HG03342 (cell line): ENCODE data around the gene SPINDOC.
A peak's percentile ranks its signal among the peaks of the same experiment; 100 is the strongest.
"Not testable (repeated sequence)": the region's sequence is repeated elsewhere in the genome, so short reads cannot be mapped to it uniquely, and the experiment has no call there.

Experiments
- ATAC-seq: cut with Tn5 transposase; IDR thresholded peaks from one replicate; pipeline ENCODE4 v1.9.1; 2021; ENCODE audit warnings: mild to moderate bottlenecking, moderate library complexity; ENCODE audit not compliant: unreplicated experiment

Gene SPINDOC, protein sequence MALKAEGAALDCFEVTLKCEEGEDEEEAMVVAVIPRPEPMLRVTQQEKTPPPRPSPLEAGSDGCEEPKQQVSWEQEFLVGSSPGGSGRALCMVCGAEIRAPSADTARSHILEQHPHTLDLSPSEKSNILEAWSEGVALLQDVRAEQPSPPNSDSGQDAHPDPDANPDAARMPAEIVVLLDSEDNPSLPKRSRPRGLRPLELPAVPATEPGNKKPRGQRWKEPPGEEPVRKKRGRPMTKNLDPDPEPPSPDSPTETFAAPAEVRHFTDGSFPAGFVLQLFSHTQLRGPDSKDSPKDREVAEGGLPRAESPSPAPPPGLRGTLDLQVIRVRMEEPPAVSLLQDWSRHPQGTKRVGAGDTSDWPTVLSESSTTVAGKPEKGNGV

DNA sequence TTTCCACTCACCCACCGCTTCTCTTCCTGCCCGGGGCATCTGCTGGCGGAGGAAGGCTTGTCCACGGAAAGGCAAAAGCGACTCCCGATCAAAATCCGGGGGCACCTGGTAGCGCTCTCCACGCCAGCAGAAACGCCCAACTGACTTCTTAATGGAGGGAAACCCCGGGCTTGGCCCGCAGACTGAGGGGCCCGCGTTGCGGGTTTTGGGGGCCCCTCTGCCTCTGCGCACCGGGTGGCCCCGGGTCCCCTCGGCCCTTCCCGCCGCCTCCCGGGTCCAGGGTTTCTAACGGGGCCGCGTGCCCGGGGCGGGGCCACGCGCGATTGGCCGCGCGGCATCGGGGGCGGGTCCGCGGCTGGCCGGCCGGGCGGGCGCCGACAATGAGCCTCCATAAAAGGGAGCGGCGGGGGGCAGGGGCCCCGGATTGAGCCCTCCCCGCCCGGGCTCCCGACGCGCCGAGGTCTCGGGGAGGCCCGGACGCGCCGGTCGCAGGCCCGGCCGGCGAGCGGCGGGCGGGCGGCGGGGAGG is at the start of gene SPINDOC:
SPINDOC (plus strand) TSS at position 422 of the 528 bp plus-strand sequence. CDS start 231 bp downstream, outside the sequence.
- peak; percentile 83 for ATAC-seq

DNA sequence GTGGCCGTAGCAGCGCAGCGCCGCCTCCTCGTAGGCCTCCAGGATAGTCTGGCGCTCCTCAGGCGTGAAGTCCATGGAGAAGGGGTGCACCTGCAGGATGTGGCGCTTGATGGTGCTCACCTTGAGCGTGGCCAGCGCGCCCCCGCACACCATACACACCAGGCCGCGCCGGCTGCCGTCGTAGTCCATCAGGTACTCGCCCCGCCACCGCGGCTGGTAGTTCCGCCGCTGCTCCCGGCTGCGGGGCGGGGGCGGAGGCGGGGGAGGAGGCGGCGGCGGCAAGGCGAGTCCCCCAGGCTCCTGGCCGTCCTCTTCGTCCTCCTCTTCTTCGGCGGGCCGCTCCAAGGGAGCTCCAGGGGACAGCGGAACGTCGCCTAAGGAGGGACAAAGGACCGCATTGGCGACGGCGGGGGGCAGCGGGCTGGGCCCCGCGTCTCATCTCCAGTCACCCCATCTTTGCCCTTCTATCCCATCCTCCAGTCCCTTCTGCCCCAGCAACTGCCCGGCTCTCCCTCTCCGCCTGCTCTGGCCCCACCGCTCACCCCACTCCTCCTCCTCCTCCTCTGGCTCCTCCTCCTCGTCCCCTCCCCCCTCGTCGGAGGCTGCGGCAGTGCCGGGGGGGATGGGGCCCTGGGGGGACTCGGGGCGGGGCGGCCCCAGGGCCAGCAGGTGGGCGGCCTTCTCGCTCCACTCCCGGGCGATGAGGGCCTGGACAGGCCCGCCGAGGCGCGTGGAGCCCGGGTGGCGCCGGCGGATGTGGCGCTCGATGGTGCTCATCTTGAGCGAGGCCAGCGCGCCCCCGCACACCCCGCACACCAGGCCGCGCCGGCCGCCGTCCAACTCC is 49.5 kb upstream of the SPINDOC start:
- no peak for ATAC-seq

DNA sequence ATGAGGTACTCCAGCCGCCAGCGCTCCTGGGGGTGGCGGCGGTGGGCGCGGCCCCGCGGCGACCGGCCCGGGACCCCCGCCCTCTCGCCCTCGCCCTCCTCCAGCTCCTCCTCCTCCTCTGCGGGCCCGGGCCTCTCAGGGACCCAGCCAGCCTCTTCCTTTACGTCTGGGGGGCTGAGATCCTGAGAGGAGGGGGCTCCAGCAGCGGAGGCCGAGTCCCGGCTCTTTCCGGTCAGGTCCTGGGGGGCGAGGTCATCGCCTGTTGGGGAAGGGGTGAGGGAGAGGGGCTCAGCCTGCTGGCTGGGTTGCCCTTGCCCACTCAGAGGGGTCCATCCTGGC is 48.9 kb upstream of the SPINDOC start:
- no peak for ATAC-seq

DNA sequence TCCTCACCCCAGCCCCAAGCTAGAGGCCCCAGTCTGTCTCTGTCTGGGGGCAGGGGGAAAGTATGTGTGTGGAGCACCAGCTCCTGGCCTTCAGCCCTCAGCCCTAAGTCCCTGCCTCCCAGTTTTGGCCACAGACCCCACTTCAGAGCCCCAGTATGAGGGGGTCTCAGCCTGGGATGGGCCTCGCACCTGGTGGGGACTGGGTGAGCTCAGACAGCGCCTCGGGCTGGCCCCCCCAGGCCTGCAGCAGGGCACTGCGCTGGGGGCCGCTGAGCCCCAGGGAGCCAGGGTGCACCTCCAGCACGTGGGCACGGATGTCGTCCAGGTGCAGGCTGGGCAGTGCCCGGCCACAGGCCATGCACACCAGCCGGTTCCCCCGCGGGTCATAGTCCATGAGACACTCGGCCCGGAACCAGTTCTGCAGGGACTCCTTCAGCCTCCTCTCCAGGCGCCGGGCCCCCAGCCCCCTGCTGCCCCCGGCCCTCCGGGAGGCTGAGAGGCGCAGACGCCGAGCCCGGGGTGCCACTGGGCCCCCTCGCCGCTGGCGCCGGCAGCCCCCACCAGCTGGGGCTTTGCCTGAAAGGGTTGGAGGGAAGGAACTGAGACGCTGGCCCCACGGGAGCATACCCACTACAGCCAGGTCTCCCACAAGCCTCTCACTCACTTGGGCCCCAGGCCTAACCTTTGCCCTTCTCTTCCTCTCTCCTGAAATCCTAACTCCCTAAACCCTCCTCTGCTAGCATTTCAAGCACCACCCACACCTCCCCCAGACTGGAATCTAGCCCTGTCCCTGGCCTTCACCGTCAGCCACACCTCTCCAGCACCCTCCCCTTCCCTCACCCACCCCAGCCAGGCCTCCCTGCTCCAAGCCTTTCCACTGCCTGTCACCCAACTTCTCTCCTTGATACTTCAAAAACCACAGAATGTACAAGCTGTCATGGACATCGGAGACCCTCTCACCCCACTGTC is 48.3 kb upstream of the SPINDOC start:
- ATAC-seq, result no peak

DNA sequence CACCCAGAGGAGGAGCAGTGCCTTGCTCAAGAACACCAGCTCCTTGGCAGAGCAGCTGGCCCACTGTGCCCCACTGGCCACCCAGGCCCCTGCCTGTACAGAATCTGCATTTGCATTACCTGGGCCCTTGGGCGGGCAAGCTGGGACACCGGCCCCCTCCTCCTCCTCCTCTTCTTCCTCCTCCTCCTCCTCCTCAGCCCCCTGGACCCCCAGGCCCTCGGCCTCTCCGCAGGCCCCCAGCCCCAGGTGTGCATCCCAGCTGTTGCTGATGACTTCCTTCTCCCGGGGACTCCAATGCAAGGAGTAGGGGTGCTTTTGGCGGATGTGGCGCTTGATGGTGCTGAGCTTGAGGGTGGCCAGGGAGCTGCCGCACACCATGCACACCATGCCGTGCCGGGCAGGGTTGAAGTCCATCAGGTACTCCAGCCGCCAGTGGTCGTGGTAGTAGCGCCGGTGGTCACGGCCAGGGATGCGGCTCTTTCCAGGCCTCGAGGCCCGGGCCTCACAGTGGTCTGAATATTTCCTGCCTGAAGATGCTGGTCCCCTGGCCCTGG is 47.5 kb upstream of the SPINDOC start:
- ATAC-seq, result no peak

DNA sequence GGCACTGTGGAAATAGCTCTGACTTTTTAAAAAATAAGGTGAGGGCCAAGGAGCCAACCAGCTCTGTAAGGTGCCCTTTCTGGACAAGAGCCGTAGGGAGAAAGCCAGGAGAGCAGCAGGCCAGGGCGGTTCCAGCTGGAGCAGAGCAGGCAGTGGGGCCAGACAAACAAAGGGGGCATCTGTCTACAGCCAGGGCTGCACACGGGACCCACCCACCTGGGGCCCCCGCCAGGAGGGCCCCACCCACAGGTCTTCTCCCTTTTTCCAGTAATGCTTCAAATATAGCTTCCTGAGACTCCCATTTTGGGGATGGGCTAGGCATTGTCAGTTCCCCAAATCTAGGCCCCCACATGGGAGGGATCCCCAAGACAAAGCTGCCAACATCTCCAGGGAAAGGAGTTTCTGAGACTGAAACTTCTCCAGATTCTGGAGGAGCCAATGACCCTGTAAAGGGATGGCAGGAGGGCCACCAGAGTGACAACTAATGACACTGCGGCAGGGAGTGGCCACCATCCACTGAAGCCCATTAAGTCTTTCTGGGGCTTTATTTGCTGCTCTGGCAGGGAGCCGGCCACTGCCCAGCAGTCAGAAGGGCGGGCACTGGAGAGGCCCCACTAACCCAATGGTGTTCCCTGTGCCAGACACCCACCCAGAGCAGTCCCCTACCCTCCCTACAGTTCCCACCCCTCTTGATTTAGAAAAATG is 46.6 kb upstream of the SPINDOC start:
- ATAC-seq, result no peak

DNA sequence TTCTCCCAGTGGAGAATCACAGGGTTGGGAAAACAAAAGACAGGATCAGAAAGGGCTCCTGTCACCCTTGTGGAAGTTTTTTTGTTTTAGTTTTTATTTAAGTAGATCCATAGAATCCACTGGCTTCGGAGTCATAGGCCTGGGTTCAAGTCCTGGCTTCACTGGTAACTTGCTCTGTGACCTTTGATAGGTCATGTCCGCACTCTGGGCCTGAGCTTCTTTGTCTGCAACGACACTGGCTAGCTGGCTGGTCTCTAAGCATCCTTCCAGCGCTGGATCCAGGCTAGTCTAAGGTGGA is 46.0 kb upstream of the SPINDOC start:
- ATAC-seq, result no peak

DNA sequence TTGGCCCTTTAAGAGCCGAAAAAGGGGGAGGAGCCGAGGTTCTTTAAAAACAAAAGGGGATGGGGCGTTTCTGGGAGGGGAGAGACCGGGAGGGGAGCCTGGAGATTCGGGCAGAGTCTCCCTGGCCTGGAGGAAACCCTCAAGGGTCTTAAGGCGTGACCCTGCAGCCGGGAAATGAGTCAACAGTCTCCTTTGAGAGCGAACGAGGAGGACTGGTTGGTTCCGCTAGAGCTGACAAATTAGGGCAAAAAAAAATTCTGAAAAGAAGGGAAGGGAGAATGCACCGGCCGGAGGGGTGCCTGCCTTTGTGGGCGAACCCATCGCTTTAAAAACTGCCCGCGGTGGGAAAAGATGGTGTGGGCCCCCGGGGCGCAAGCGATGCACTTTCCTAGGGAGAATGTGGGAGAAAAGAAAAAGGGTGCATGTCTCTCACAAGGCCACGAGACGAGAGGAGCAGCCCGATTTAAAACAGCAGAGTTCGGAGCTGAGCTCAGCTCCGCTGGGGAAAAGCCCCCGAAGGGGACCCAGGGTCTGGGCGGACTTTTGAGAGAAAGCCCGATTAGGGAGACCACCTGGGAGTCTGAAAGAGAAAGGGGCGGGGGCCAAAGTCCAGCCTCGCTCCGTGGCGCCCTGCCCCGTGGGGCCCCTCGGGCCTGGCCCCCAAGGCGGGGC is 45.6 kb upstream of the SPINDOC start:
- ATAC-seq, result no peak

DNA sequence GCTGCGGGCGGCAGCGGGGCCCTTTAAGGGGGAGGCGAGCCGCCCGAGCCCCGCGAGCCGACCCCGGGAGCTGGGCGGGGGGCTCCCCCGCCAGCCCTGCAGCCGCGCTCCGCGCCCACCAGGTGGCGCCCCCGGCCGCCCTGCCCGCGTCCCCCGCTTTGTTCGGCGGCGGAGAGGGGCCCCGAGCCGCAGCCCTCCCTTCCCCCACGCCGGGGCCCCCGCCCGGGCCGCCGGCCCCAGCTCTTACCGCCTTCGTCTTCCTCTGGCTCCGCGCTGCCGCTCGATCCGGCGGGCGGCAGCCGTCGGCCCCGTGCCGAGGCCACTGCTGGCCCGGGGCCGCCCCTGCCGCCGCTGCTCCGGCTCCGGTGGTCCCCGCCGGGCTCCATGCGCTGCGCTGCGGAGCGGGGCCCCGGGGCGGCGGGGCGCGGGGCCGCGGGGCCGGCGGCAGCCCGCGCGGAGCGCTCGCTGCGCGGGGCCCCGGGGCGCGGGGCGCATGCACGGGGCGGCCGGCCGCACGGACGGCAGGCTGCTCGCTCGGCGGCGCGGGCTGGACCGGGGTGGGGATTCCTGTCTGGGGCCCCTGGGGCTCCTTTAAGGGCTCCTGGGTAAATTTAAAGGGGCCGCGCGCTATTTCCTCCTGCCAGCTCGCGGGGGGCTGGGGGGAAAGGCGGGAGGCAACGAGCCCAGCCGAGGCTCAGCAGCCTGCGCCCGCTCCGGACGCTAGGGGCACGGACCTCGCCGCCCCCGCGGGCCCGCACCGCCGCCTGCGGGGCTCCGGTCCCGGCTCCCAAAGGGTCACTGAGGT is 44.8 kb upstream of the SPINDOC start, which contains the start of gene ZFTA:
ZFTA (minus strand) TSS at position 539 of the 805 bp plus-strand sequence; CDS start at position 386, 153 bp downstream.
- ATAC-seq, result peak; percentile 50

DNA sequence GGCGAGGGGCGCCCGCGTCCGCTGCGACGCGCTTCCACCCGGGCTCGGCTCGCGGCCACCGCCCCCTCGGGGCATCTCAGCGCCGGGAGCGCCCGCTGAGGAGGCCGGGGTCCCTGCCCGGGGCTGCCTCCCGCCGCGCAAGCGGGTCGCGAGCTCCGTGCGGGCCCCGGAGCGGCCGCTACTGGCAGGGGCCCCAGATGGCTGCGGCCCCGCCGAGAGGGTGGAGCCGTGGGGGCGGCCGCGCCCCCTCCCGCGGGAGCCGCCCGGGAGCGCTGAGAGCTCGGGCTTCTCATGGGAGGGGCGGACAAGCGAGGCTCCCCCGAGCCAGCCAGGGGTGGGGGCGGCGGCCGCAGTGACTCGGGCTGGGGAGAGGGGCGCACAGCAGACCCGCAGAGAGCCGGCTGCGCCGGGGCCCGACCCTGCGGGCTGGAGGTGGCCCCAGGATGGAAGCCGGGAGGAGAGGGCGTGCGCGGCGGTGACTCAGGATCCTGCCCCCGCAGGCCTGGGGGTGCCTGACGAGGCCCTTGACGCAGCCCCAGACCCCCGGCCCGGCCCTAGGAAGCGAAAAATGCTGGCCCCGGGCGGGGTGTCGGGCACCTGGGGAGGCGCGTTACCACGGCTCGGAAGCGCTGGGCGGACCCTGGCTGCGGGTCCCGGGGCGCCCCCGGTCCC is 44.1 kb upstream of the SPINDOC start:
- peak; percentile 37 for ATAC-seq

DNA sequence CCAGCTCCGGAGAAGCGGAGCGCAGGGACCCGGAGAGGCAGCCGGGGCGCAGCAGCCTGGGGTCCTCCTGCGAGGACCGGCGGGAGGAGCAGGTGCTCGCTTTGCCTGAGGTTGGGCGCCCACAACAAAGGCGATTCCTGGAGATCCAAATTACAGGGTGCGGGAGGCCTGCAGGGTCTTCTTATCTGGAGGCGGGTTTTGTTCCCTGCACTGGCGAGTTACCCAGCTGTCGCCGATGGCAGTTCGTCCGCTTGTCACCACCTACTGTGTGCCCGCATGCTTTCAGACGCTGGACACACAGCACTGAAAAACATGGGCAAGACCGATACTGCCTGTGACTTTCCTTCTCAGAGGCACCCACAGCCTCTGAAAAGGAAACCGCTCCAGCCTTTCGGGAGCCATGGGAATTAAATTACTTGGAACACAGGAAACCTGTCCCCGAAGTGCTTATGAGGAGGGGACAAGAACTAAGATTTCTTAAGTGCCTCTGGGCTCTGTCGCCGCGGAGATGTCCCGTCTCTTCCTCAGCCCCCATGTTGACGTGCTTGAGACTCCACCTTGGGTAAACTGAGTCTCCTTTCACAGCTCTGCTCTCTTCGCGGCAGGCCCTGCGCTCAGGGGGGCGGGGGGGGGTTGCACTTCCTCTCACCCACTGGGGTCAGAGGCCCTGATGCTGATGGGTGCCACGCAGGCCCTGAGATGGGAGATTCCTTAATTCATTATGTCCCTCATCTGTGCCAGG is 43.4 kb upstream of the SPINDOC start:
- ATAC-seq, result no peak

DNA sequence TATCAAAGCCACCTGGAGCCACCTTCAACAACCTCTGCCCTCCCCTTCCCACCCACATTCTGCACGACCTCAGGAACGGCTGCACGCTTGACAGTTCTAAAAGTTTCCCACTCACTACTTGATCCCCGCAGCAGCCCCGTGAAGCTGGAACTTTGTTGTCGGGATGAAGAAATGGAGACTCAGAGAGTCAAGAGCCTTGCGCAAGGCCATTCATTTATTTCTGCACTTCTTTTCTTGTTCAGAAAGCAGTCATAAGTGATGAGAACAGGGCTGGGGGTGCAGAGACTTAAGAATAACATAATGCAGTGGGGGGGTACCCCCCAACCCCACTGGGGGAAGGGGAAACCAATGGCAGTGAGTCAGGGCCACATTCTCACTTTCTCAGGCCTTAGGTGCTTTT is 42.5 kb upstream of the SPINDOC start:
- ATAC-seq, result no peak

DNA sequence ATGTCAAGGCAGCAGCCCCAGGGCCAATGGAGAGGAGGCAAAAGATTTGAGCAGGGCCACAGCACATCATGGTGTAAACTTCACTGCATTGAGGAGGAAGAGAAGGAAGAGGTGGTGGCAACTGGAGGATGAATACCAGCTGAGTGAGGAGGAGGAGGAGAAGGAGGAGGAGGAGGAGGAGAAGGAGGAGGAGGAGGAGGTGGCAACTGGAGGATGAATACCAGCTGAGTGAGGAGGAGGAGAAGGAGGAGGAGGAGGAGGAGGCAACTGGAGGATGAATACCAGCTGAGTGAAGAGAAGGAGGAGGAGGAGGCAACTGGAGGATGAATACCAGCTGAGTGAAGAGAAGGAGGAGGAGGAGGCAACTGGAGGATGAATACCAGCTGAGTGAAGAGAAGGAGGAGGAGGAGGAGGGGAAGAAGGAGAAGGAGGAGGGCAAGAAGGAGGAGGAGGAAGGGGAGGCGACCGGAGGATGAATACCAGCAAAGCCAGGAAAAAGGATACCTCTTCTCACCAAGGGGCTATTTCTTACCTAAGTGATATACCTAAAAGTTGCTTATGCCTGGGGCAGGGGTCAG is 41.4 kb upstream of the SPINDOC start:
- ATAC-seq, result not testable (repeated sequence)

DNA sequence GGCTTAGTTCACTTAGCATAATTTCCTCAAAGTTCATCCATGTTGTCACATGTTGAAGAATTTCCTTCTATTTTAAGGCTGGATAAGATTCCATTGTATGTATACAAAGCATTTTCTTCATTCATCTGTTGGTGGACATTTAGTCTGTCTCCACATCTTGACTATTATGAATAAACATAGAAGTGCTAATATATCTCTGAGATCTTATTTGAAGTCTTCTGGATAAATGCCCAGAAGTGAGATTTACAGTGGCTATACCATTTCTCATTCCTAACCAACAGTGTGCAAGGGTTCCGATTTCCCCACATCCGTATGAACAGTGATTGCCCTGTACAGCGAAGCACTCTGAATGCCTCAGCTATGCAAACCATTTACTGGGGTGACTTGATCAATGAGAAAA is 38.1 kb upstream of the SPINDOC start:
- ATAC-seq, result no peak

DNA sequence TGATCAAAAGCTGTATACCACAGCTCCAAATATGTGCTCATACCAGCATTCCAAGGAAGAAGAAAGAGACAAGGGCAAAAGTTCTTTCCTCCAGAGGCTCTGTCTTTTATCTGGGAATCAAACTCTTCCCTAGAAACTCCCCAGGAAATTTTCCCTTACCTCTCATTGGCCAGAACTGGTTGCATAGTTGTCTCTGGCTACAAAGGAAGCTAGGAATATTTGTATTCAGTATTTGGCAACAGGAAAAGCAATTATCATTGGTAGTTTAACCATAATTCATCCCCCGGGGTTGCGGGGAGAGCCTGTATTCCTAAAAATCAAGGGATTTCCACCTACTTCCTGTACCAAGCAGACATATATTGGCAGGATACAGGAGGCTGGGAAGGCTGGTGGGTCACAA is 34.2 kb upstream of the SPINDOC start:
- no peak for ATAC-seq

DNA sequence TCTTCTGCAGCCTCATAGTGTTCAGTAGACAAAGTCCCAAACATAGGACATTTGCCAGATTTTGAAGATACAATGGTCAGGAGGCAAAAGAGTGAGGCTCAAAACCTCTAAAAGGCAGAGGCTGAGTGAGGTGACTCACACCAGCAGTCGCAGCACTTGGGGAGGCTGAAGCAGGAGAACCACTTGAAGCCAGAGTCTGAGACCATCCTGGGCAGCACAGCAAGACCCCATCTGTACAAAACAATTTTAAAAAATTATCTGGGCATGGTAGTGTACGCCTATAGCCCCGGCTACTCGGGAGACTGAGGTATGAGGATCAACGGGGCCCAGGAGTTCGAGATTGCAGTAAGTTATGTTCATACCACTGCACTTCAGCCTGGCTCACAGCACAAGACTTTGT is 30.5 kb upstream of the SPINDOC start:
- no peak for ATAC-seq
